RWPE1 (cell line): ENCODE measurements around the gene PRSS48.
"Not testable (repeated sequence)": the region's sequence is repeated elsewhere in the genome, so short reads cannot be mapped to it uniquely, and the experiment has no call there.

Experiments used
- CTCF ChIA-PET: fragments of 350-600 bp; sonication (Branson Sonifier 250); formaldehyde crosslinking; extraction: SDS; loops from one replicate; lab custom pipeline; 2021; lab: Yijun Ruan, JAX
- POLR2A ChIA-PET: fragments of 400-600 bp; formaldehyde crosslinking; extraction: SDS; loops from one replicate; lab custom pipeline; 2020; ENCODE audit warnings: antibody characterized with exemption; ENCODE audit not compliant: low non-redundant PET; lab: Yijun Ruan, JAX
- DNase-seq: peaks from one replicate; pipeline ENCODE4 v3.0.0; 2012; ENCODE audit warnings: low spot score
- H3K27ac ChIP-seq: fragments of 450-650 bp; 2 replicates; pipeline ENCODE4 v1.5.1; 2017
- CTCF ChIP-seq: fragments of 450-650 bp; conservative IDR thresholded peaks from 2 replicates; pipeline ENCODE4 v1.5.1; 2017; ENCODE audit warnings: low read depth, mild to moderate bottlenecking

PRSS48 gene

GRCh38 chr4:151233600-151233999, 43.4 kb upstream of the PRSS48 start:
- no peak for TF ChIP-seq CTCF
- POLR2A ChIA-PET: no interaction called here
- no peak overlapping the region for H3K27ac ChIP-seq
- DNase-seq: no peak
- CTCF ChIA-PET: no interaction called here

- CTCF ChIA-PET, POLR2A ChIA-PET, DNase-seq, H3K27ac ChIP-seq: not testable (repeated sequence)
Observed at GRCh38 chr4:151235373-151235772, 41.6 kb upstream of the PRSS48 start.

- TF ChIP-seq CTCF: no peak
- CTCF ChIA-PET: no interaction called here
- H3K27ac ChIP-seq: no peak overlapping the region
- DNase-seq: no peak
- POLR2A ChIA-PET: no interaction called here
Observed at GRCh38 chr4:151236036-151236435, 40.9 kb upstream of the PRSS48 start.

- no peak for DNase-seq
- POLR2A ChIA-PET: no interaction called here
- no peak overlapping the region for H3K27ac ChIP-seq
- CTCF ChIA-PET: interaction anchor here (0.7 kb wide), 1 partner anchor 42 kb away, joined by 5 read pairs; no protein-coding TSS in a partner anchor
- TF ChIP-seq CTCF: no peak
Observed at GRCh38 chr4:151238477-151238876, 38.5 kb upstream of the PRSS48 start.

- CTCF ChIA-PET: no interaction called here
- no peak for TF ChIP-seq CTCF
- POLR2A ChIA-PET: no interaction called here
- no peak for DNase-seq
- H3K27ac ChIP-seq: no peak overlapping the region
Observed at GRCh38 chr4:151239608-151240007, 37.4 kb upstream of the PRSS48 start.

- no peak for TF ChIP-seq CTCF
- no peak for DNase-seq
- no peak overlapping the region for H3K27ac ChIP-seq
- ChIA-PET POLR2A (no interaction called here), CTCF (no interaction called here)
Observed at GRCh38 chr4:151242305-151242704, 34.7 kb upstream of the PRSS48 start.

- ChIA-PET POLR2A (no interaction called here), CTCF (no interaction called here)
- no peak for TF ChIP-seq CTCF
- H3K27ac ChIP-seq: no peak overlapping the region
- DNase-seq: no peak
Observed at GRCh38 chr4:151246742-151247141, 30.2 kb upstream of the PRSS48 start.
